H1 (cell line): ENCODE data around the gene LAT. TPM values are rescaled to one million over a fixed set of nuclear protein-coding genes. Genes with fewer than 3 reads are reported as not detected.

Experiments
- CTCF ChIA-PET: fragments of 300-600 bp; sonication (Branson Sonifier 250); formaldehyde crosslinking; loops from one replicate; lab custom pipeline; 2021; ENCODE audit not compliant: partially characterized antibody; lab: Charles Lee
- POLR2A ChIA-PET: fragments of 300-600 bp; sonication (Branson Sonifier 250); formaldehyde crosslinking; loops from one replicate; lab custom pipeline; 2021; ENCODE audit warnings: inconsistent platforms; ENCODE audit not compliant: partially characterized antibody; lab: Charles Lee
- DNase-seq, 2 experiments: peaks; one replicate each; pipeline versions ENCODE4 v3.0.0 to v3.0.0-alpha.2; 2010 to 2022; ENCODE audit warnings: low spot score in 2 of 2, low read depth in 1 of 2, mixed read lengths in 1 of 2
- FAIRE-seq: peaks from 2 replicates; lab custom pipeline; 2011; peaks lifted over from hg19 to GRCh38; lab: Jason Lieb, UNC
- H2AFZ ChIP-seq: 2 replicates; pipeline ENCODE4 v1.8.1; 2012; ENCODE audit warnings: low read length, inconsistent platforms
- H2AK5ac ChIP-seq: 2 replicates; pipeline ENCODE4 v1.6.1; 2013; ENCODE audit warnings: low read depth, low read length
- H2BK120ac ChIP-seq: replicated peaks from 2 replicates; pipeline ENCODE3; 2013; ENCODE audit warnings: low read depth, low read length, inconsistent platforms
- H2BK12ac ChIP-seq: 2 replicates; pipeline ENCODE4 v1.6.1; 2013; ENCODE audit warnings: low read depth, low read length
- H2BK15ac ChIP-seq: 2 replicates; pipeline ENCODE4 v1.6.1; 2013; ENCODE audit warnings: low read length
- H2BK20ac ChIP-seq: 2 replicates; pipeline ENCODE4 v1.6.1; 2013; ENCODE audit warnings: low read length
- H2BK5ac ChIP-seq: 2 replicates; pipeline ENCODE4 v1.6.1; 2013; ENCODE audit warnings: low read depth, low read length
- H3K14ac ChIP-seq: 2 replicates; pipeline ENCODE4 v1.6.1; 2013; ENCODE audit warnings: inconsistent platforms; ENCODE audit not compliant: insufficient read length
- H3K18ac ChIP-seq: 2 replicates; pipeline ENCODE4 v1.6.1; 2013; ENCODE audit warnings: low read length; ENCODE audit errors: extremely low read depth
- H3K23ac ChIP-seq: 2 replicates; pipeline ENCODE4 v1.6.1; 2013; ENCODE audit warnings: inconsistent platforms; ENCODE audit not compliant: insufficient read length
- H3K23me2 ChIP-seq: 2 replicates; pipeline ENCODE4 v1.6.1; 2013; ENCODE audit warnings: low read depth, low read length
- H3K27ac ChIP-seq: 2 replicates; pipeline ENCODE4 v1.6.1; 2011; ENCODE audit warnings: low read depth, low read length, inconsistent platforms
- H3K27me3 ChIP-seq, 4 experiments: replicated peaks in 1 of 4; 1 replicate in 1 of 4; 2 replicates in 3 of 4; pipeline versions ENCODE4 v1.6.1 to v1.8.1; 2011 to 2013; ENCODE audit warnings: low read length in 3 of 4, mild to moderate bottlenecking in 3 of 4, inconsistent platforms in 2 of 4, mixed read lengths in 2 of 4, moderate library complexity in 1 of 4; ENCODE audit not compliant: control insufficient read depth in 3 of 4, insufficient read depth in 3 of 4; ENCODE audit errors: extremely low read depth in 1 of 4
- H3K36me3 ChIP-seq, 4 experiments: 2 replicates each; pipeline versions ENCODE4 v1.6.1 to v1.8.1; 2011 to 2013; ENCODE audit warnings: mild to moderate bottlenecking in 4 of 4, low read length in 3 of 4, moderate library complexity in 2 of 4, control low read depth in 1 of 4, inconsistent platforms in 1 of 4; ENCODE audit not compliant: insufficient read depth in 4 of 4, control insufficient read depth in 2 of 4
- H3K4ac ChIP-seq: replicated peaks from 2 replicates; pipeline ENCODE3; 2013; ENCODE audit warnings: low read length, low read depth, mixed read lengths, inconsistent platforms; ENCODE audit not compliant: insufficient read length
- H3K4me1 ChIP-seq, 4 experiments: replicated peaks in 1 of 4; 1 replicate in 1 of 4; 2 replicates in 3 of 4; pipeline versions ENCODE4 v1.6.1 to v1.8.1; 2011 to 2013; ENCODE audit warnings: low read length in 3 of 4, inconsistent platforms in 2 of 4, mixed read lengths in 1 of 4; ENCODE audit not compliant: insufficient read depth in 4 of 4, control insufficient read depth in 3 of 4
- H3K4me2 ChIP-seq, 2 experiments: 2 replicates each; pipeline versions ENCODE4 v1.6.1 to v1.8.1; 2011 to 2013; ENCODE audit warnings: low read depth in 2 of 2, low read length in 2 of 2, control low read depth in 1 of 2, inconsistent platforms in 1 of 2, mild to moderate bottlenecking in 1 of 2; ENCODE audit not compliant: insufficient read depth in 1 of 2
- H3K4me3 ChIP-seq, 4 experiments: fragments of 200-600, 300-600 bp in 1 of 4; sonication (generic), shearing (Covaris generic), sonication (Bioruptor Twin) in 1 of 4; 2 replicates each; pipeline versions ENCODE4 v1.5.1 to v1.8.1; 2011 to 2016; ENCODE audit warnings: low read length in 4 of 4, low read depth in 3 of 4, control low read depth in 2 of 4, inconsistent platforms in 2 of 4, mild to moderate bottlenecking in 2 of 4, mixed read lengths in 1 of 4, moderate library complexity in 1 of 4; ENCODE audit not compliant: insufficient read depth in 2 of 4; ENCODE audit errors: extremely low read depth in 1 of 4
- H3K56ac ChIP-seq: replicated peaks from 2 replicates; pipeline ENCODE3; 2013; ENCODE audit warnings: low read depth, mild to moderate bottlenecking, mixed read lengths, low read length, inconsistent platforms; ENCODE audit not compliant: insufficient read length
- H3K79me1 ChIP-seq: 2 replicates; pipeline ENCODE4 v1.6.1; 2013; ENCODE audit warnings: low read depth, low read length, control low read depth
- H3K79me2 ChIP-seq, 2 experiments: 2 replicates each; pipeline versions ENCODE4 v1.6.1 to v1.8.1; 2012 to 2013; ENCODE audit warnings: low read length in 2 of 2, mild to moderate bottlenecking in 2 of 2, inconsistent platforms in 1 of 2; ENCODE audit not compliant: insufficient read depth in 2 of 2, control insufficient read depth in 1 of 2
- H3K9ac ChIP-seq, 4 experiments: replicated peaks in 1 of 4; 1 replicate in 1 of 4; 2 replicates in 3 of 4; pipeline versions ENCODE4 v1.6.1 to v1.8.1; 2011 to 2013; ENCODE audit warnings: low read depth in 3 of 4, low read length in 3 of 4, control low read depth in 2 of 4, mild to moderate bottlenecking in 2 of 4, moderate library complexity in 2 of 4, inconsistent platforms in 1 of 4; ENCODE audit errors: extremely low read depth in 1 of 4
- H3K9me3 ChIP-seq, 2 experiments: 2 replicates each; pipeline versions ENCODE4 v1.6.1 to v1.8.1; 2012 to 2013; ENCODE audit warnings: mild to moderate bottlenecking in 2 of 2, moderate library complexity in 2 of 2, control low read depth in 1 of 2, inconsistent platforms in 1 of 2, low read depth in 1 of 2, low read length in 1 of 2, mixed read lengths in 1 of 2; ENCODE audit not compliant: insufficient read depth in 2 of 2
- H4K20me1 ChIP-seq, 2 experiments: replicated peaks in 1 of 2; 2 replicates each; pipeline versions ENCODE3 to v1.8.1; 2011 to 2013; ENCODE audit warnings: inconsistent platforms in 2 of 2, low read length in 2 of 2, mild to moderate bottlenecking in 1 of 2; ENCODE audit not compliant: insufficient read depth in 2 of 2, control insufficient read depth in 1 of 2
- H4K5ac ChIP-seq: 2 replicates; pipeline ENCODE4 v1.6.1; 2013; ENCODE audit warnings: low read length, low read depth, mixed read lengths, inconsistent platforms; ENCODE audit not compliant: insufficient read length
- H4K8ac ChIP-seq: 2 replicates; pipeline ENCODE4 v1.8.0; 2013; ENCODE audit warnings: mild to moderate bottlenecking, moderate library complexity, low read length, inconsistent platforms; ENCODE audit not compliant: insufficient read depth; ENCODE audit errors: extremely low read depth
- H4K91ac ChIP-seq: replicated peaks from 2 replicates; pipeline ENCODE3; 2013; ENCODE audit warnings: low read length, mixed read lengths, inconsistent platforms; ENCODE audit not compliant: insufficient read length
- CHD1 ChIP-seq: IDR thresholded peaks from 2 replicates; pipeline ENCODE4 v1.6.1; 2012; ENCODE audit warnings: low read depth, low read length, improper control_type of control experiment
- FOSL1 ChIP-seq: IDR thresholded peaks from 2 replicates; pipeline ENCODE4 v1.6.1; 2011; ENCODE audit warnings: mild to moderate bottlenecking, low read depth, low read length, moderate library complexity; ENCODE audit not compliant: insufficient read depth
- JUND ChIP-seq: IDR thresholded peaks from 2 replicates; pipeline ENCODE4 v1.6.1; 2011; ENCODE audit warnings: mild to moderate bottlenecking, improper control_type of control experiment, low read length
- KDM5A ChIP-seq: fragments of 200-600 bp; IDR thresholded peaks from 2 replicates; pipeline ENCODE4 v1.7.1; 2012; ENCODE audit warnings: mild to moderate bottlenecking, low read length, inconsistent platforms, mixed read lengths
- NRF1 ChIP-seq: IDR thresholded peaks from 2 replicates; pipeline ENCODE4 v1.6.1; 2011; ENCODE audit warnings: mild to moderate bottlenecking, low read depth, low read length, improper control_type of control experiment
- RXRA ChIP-seq: IDR thresholded peaks from 2 replicates; pipeline ENCODE4 v1.6.1; 2011; ENCODE audit warnings: low read depth, mild to moderate bottlenecking, low read length, moderate library complexity; ENCODE audit not compliant: insufficient read depth
- SP1 ChIP-seq: IDR thresholded peaks from 2 replicates; pipeline ENCODE4 v1.6.1; 2011; ENCODE audit warnings: low read depth, low read length
- TAF1 ChIP-seq: IDR thresholded peaks from 2 replicates; pipeline ENCODE4 v1.6.1; 2011; ENCODE audit warnings: mild to moderate bottlenecking, low read depth, low read length
- ZNF274 ChIP-seq: IDR thresholded peaks from 2 replicates; pipeline ENCODE4 v1.7.0; 2012; ENCODE audit warnings: low read length, borderline replicate concordance; ENCODE audit errors: extremely low read depth
- WGBS, 2 experiments: shearing (Covaris generic) in 1 of 2; methylation state at CpG; one replicate each; pipeline versions ENCODE4 v1.1.6 to v1.1.7; 2013 to 2015; ENCODE audit warnings: low lambda C conversion rate in 2 of 2, mixed read lengths in 2 of 2, inconsistent platforms in 1 of 2, low coverage in 1 of 2, missing lambda C conversion rate in 1 of 2; ENCODE audit not compliant: insufficient replicate concordance in 2 of 2, insufficient coverage in 1 of 2, insufficient read length in 1 of 2; ENCODE audit errors: extremely low coverage in 1 of 2, missing lambda C conversion rate in 1 of 2; 5-methylcytosine and 5-hydroxymethylcytosine counted together
- polyA plus RNA-seq, 7 experiments: library from polyadenylated mRNA; depleted of rRNA in 3 of 7; stranded (reverse) in 5 of 7; unstranded in 2 of 7; fragments of >200 nt in 5 of 7; fragments of 200-250 nt in 2 of 7; gene quantifications; 1 replicate in 5 of 7; 2 replicates in 1 of 7; 4 replicates in 1 of 7; pipeline versions ENCODE4 v1.2.1 to v1.2.3, GENCODE V29; 2011 to 2013; ENCODE audit warnings: missing spikeins in 2 of 7, mixed read lengths in 2 of 7
- total RNA-seq: library from RNA; stranded (reverse); fragmentation: NEBNext Ultra II Directional; extraction: Animal tissue kit (Norgen Biotek cat#: 25700); gene quantifications from 2 replicates; pipeline ENCODE4 v1.2.1, GENCODE V29; 2021
- TF ChIP-seq, protein P1 (sequence below), 3 experiments: IDR thresholded peaks; 1 replicate in 2 of 3; 2 replicates in 1 of 3; pipeline versions ENCODE4 v1.5.1 to v1.6.1; 2011; ENCODE audit warnings: low read length in 3 of 3, mild to moderate bottlenecking in 3 of 3, inconsistent platforms in 2 of 3, low read depth in 1 of 3, moderate library complexity in 1 of 3; ENCODE audit not compliant: insufficient read depth in 1 of 3; ENCODE audit errors: control extremely low read depth in 1 of 3
- TF ChIP-seq, protein P2 (sequence below): IDR thresholded peaks from 2 replicates; pipeline ENCODE4 v1.6.1; 2011; ENCODE audit warnings: low read length, improper control_type of control experiment

The LAT gene
- total and polyA plus RNA-seq, 2 of the 8 experiments (the other 6 are each of a cell fraction or from before 2014, with no cell fraction given) = 2.7 to 3.4 TPM

DNA sequence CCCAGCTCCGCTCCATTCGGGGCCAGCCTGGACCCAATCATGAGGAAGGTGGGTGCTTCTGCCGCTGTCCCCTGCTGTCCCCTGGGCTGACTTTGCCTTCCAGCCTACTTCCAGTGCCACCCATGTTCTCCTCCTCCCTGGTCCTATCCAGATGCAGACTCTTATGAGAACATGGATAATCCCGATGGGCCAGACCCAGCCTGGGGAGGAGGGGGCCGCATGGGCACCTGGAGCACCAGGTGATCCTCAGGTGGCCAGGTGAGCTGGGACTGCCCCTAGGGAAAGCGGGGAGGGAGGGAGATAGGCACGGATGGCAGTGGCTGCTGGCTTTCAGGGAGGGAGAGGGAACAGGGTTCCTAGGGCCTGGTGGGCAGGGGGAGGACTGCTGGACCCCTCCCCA lies 46.1 kb upstream of the LAT start:
- Histone ChIP-seq H3K4me1 (no peaks in the 10 kb centered on the region; a peak in 1 of 7 replicates), H3K23ac (no peak overlapping the region), H3K14ac (no peak overlapping the region), H4K20me1 (no peaks in the 10 kb centered on the region), H3K23me2 (peaks cover 2% of the 10 kb centered on the region; the same call in 1 of the 2 replicates), H3K4me3 (no peak overlapping the region), H3K9me3 (no peaks in the 10 kb centered on the region), H3K79me2 (no peaks in the 10 kb centered on the region), H4K91ac (no peak overlapping the region), H2AFZ (no peak overlapping the region), H3K4ac (no peak overlapping the region), H3K56ac (no peak overlapping the region), H3K9ac (no peak overlapping the region), H3K27ac (no peak overlapping the region), H3K79me1 (no peaks in the 10 kb centered on the region), H3K36me3 (no peaks in the 10 kb centered on the region), H2BK20ac (no peak overlapping the region), H2BK15ac (no peak overlapping the region), H2BK12ac (no peak overlapping the region), H2BK120ac (no peak overlapping the region), H2AK5ac (no peak overlapping the region), H4K8ac (no peak overlapping the region), H2BK5ac (no peak overlapping the region), H3K18ac (no peak overlapping the region), H3K4me2 (no peak overlapping the region), H4K5ac (no peak overlapping the region), H3K27me3 (no peaks in the 10 kb centered on the region)
- WGBS, 2 experiments = 74% methylated on average over 6 of the region's 7 CpGs; no CpG with 5 or more reads in 1 of the 2 experiments
- no peak for DNase-seq
- POLR2A ChIA-PET = interaction anchor here (1.0 to 2.3 kb wide), 2 partner anchors 12 to 76 kb away, joined by 4 to 10 read pairs; partner anchors contain the start of genes NFATC2IP and SH2B1
- no peak for FAIRE-seq
- CTCF ChIA-PET = interaction anchor here (0.8 to 1.4 kb wide), 5 partner anchors 10 to 90 kb away, joined by 3 to 6 read pairs (median 4); no protein-coding TSS in a partner anchor
- TF ChIP-seq TAF1 (no peak), CHD1 (no peak), JUND (no peak), NRF1 (no peak), ZNF274 (no peak), SP1 (no peak), RXRA (no peak), KDM5A (no peak), FOSL1 (no peak)
- TF ChIP-seq, protein P1, sequence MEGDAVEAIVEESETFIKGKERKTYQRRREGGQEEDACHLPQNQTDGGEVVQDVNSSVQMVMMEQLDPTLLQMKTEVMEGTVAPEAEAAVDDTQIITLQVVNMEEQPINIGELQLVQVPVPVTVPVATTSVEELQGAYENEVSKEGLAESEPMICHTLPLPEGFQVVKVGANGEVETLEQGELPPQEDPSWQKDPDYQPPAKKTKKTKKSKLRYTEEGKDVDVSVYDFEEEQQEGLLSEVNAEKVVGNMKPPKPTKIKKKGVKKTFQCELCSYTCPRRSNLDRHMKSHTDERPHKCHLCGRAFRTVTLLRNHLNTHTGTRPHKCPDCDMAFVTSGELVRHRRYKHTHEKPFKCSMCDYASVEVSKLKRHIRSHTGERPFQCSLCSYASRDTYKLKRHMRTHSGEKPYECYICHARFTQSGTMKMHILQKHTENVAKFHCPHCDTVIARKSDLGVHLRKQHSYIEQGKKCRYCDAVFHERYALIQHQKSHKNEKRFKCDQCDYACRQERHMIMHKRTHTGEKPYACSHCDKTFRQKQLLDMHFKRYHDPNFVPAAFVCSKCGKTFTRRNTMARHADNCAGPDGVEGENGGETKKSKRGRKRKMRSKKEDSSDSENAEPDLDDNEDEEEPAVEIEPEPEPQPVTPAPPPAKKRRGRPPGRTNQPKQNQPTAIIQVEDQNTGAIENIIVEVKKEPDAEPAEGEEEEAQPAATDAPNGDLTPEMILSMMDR (IDR thresholded peaks at IDR 0.05; ENCODE audit: control extremely low read depth in 1 of 3, insufficient read depth in 1 of 3, low read depth in 1 of 3, low read length in 3 of 3) = no peak
- TF ChIP-seq, protein P2, sequence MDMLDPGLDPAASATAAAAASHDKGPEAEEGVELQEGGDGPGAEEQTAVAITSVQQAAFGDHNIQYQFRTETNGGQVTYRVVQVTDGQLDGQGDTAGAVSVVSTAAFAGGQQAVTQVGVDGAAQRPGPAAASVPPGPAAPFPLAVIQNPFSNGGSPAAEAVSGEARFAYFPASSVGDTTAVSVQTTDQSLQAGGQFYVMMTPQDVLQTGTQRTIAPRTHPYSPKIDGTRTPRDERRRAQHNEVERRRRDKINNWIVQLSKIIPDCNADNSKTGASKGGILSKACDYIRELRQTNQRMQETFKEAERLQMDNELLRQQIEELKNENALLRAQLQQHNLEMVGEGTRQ = no peak
